ENCODE results near the gene FRS2.

Gene FRS2

GRCh38 chr12:69627501-69627900 lies 157.3 kb downstream of the FRS2 start:
- DNase-seq (ENCODE audit: low read depth in 2 of 2) = no peak
